H1 (cell line): ENCODE measurements around the gene NONO. TPM values are rescaled to one million over a fixed set of nuclear protein-coding genes. Genes with fewer than 3 reads are reported as not detected.

Experiments
- CTCF ChIA-PET: fragments of 300-600 bp; sonication (Branson Sonifier 250); formaldehyde crosslinking; loops from one replicate; lab custom pipeline; 2021; ENCODE audit not compliant: partially characterized antibody; lab: Charles Lee
- POLR2A ChIA-PET: fragments of 300-600 bp; sonication (Branson Sonifier 250); formaldehyde crosslinking; loops from one replicate; lab custom pipeline; 2021; ENCODE audit warnings: inconsistent platforms; ENCODE audit not compliant: partially characterized antibody; lab: Charles Lee
- DNase-seq, 2 experiments: peaks; one replicate each; pipeline versions ENCODE4 v3.0.0 to v3.0.0-alpha.2; 2010 to 2022; ENCODE audit warnings: low spot score in 2 of 2, low read depth in 1 of 2, mixed read lengths in 1 of 2
- FAIRE-seq: peaks from 2 replicates; lab custom pipeline; 2011; peaks lifted over from hg19 to GRCh38; lab: Jason Lieb, UNC
- H2AFZ ChIP-seq: 2 replicates; pipeline ENCODE4 v1.8.1; 2012; ENCODE audit warnings: low read length, inconsistent platforms
- H2AK5ac ChIP-seq: 2 replicates; pipeline ENCODE4 v1.6.1; 2013; ENCODE audit warnings: low read depth, low read length
- H2BK120ac ChIP-seq: replicated peaks from 2 replicates; pipeline ENCODE3; 2013; ENCODE audit warnings: low read depth, low read length, inconsistent platforms
- H2BK12ac ChIP-seq: 2 replicates; pipeline ENCODE4 v1.6.1; 2013; ENCODE audit warnings: low read depth, low read length
- H2BK15ac ChIP-seq: 2 replicates; pipeline ENCODE4 v1.6.1; 2013; ENCODE audit warnings: low read length
- H2BK20ac ChIP-seq: 2 replicates; pipeline ENCODE4 v1.6.1; 2013; ENCODE audit warnings: low read length
- H2BK5ac ChIP-seq: 2 replicates; pipeline ENCODE4 v1.6.1; 2013; ENCODE audit warnings: low read depth, low read length
- H3K14ac ChIP-seq: 2 replicates; pipeline ENCODE4 v1.6.1; 2013; ENCODE audit warnings: inconsistent platforms; ENCODE audit not compliant: insufficient read length
- H3K18ac ChIP-seq: 2 replicates; pipeline ENCODE4 v1.6.1; 2013; ENCODE audit warnings: low read length; ENCODE audit errors: extremely low read depth
- H3K23ac ChIP-seq: 2 replicates; pipeline ENCODE4 v1.6.1; 2013; ENCODE audit warnings: inconsistent platforms; ENCODE audit not compliant: insufficient read length
- H3K23me2 ChIP-seq: 2 replicates; pipeline ENCODE4 v1.6.1; 2013; ENCODE audit warnings: low read depth, low read length
- H3K27ac ChIP-seq: 2 replicates; pipeline ENCODE4 v1.6.1; 2011; ENCODE audit warnings: low read depth, low read length, inconsistent platforms
- H3K27me3 ChIP-seq, 4 experiments: replicated peaks in 1 of 4; 1 replicate in 1 of 4; 2 replicates in 3 of 4; pipeline versions ENCODE4 v1.6.1 to v1.8.1; 2011 to 2013; ENCODE audit warnings: low read length in 3 of 4, mild to moderate bottlenecking in 3 of 4, inconsistent platforms in 2 of 4, mixed read lengths in 2 of 4, moderate library complexity in 1 of 4; ENCODE audit not compliant: control insufficient read depth in 3 of 4, insufficient read depth in 3 of 4; ENCODE audit errors: extremely low read depth in 1 of 4
- H3K36me3 ChIP-seq, 4 experiments: 2 replicates each; pipeline versions ENCODE4 v1.6.1 to v1.8.1; 2011 to 2013; ENCODE audit warnings: mild to moderate bottlenecking in 4 of 4, low read length in 3 of 4, moderate library complexity in 2 of 4, control low read depth in 1 of 4, inconsistent platforms in 1 of 4; ENCODE audit not compliant: insufficient read depth in 4 of 4, control insufficient read depth in 2 of 4
- H3K4ac ChIP-seq: replicated peaks from 2 replicates; pipeline ENCODE3; 2013; ENCODE audit warnings: low read length, low read depth, mixed read lengths, inconsistent platforms; ENCODE audit not compliant: insufficient read length
- H3K4me1 ChIP-seq, 4 experiments: replicated peaks in 1 of 4; 1 replicate in 1 of 4; 2 replicates in 3 of 4; pipeline versions ENCODE4 v1.6.1 to v1.8.1; 2011 to 2013; ENCODE audit warnings: low read length in 3 of 4, inconsistent platforms in 2 of 4, mixed read lengths in 1 of 4; ENCODE audit not compliant: insufficient read depth in 4 of 4, control insufficient read depth in 3 of 4
- H3K4me2 ChIP-seq, 2 experiments: 2 replicates each; pipeline versions ENCODE4 v1.6.1 to v1.8.1; 2011 to 2013; ENCODE audit warnings: low read depth in 2 of 2, low read length in 2 of 2, control low read depth in 1 of 2, inconsistent platforms in 1 of 2, mild to moderate bottlenecking in 1 of 2; ENCODE audit not compliant: insufficient read depth in 1 of 2
- H3K4me3 ChIP-seq, 4 experiments: fragments of 200-600, 300-600 bp in 1 of 4; sonication (generic), shearing (Covaris generic), sonication (Bioruptor Twin) in 1 of 4; 2 replicates each; pipeline versions ENCODE4 v1.5.1 to v1.8.1; 2011 to 2016; ENCODE audit warnings: low read length in 4 of 4, low read depth in 3 of 4, control low read depth in 2 of 4, inconsistent platforms in 2 of 4, mild to moderate bottlenecking in 2 of 4, mixed read lengths in 1 of 4, moderate library complexity in 1 of 4; ENCODE audit not compliant: insufficient read depth in 2 of 4; ENCODE audit errors: extremely low read depth in 1 of 4
- H3K56ac ChIP-seq: replicated peaks from 2 replicates; pipeline ENCODE3; 2013; ENCODE audit warnings: low read depth, mild to moderate bottlenecking, mixed read lengths, low read length, inconsistent platforms; ENCODE audit not compliant: insufficient read length
- H3K79me1 ChIP-seq: 2 replicates; pipeline ENCODE4 v1.6.1; 2013; ENCODE audit warnings: low read depth, low read length, control low read depth
- H3K79me2 ChIP-seq, 2 experiments: 2 replicates each; pipeline versions ENCODE4 v1.6.1 to v1.8.1; 2012 to 2013; ENCODE audit warnings: low read length in 2 of 2, mild to moderate bottlenecking in 2 of 2, inconsistent platforms in 1 of 2; ENCODE audit not compliant: insufficient read depth in 2 of 2, control insufficient read depth in 1 of 2
- H3K9ac ChIP-seq, 4 experiments: replicated peaks in 1 of 4; 1 replicate in 1 of 4; 2 replicates in 3 of 4; pipeline versions ENCODE4 v1.6.1 to v1.8.1; 2011 to 2013; ENCODE audit warnings: low read depth in 3 of 4, low read length in 3 of 4, control low read depth in 2 of 4, mild to moderate bottlenecking in 2 of 4, moderate library complexity in 2 of 4, inconsistent platforms in 1 of 4; ENCODE audit errors: extremely low read depth in 1 of 4
- H3K9me3 ChIP-seq, 2 experiments: 2 replicates each; pipeline versions ENCODE4 v1.6.1 to v1.8.1; 2012 to 2013; ENCODE audit warnings: mild to moderate bottlenecking in 2 of 2, moderate library complexity in 2 of 2, control low read depth in 1 of 2, inconsistent platforms in 1 of 2, low read depth in 1 of 2, low read length in 1 of 2, mixed read lengths in 1 of 2; ENCODE audit not compliant: insufficient read depth in 2 of 2
- H4K20me1 ChIP-seq, 2 experiments: replicated peaks in 1 of 2; 2 replicates each; pipeline versions ENCODE3 to v1.8.1; 2011 to 2013; ENCODE audit warnings: inconsistent platforms in 2 of 2, low read length in 2 of 2, mild to moderate bottlenecking in 1 of 2; ENCODE audit not compliant: insufficient read depth in 2 of 2, control insufficient read depth in 1 of 2
- H4K5ac ChIP-seq: 2 replicates; pipeline ENCODE4 v1.6.1; 2013; ENCODE audit warnings: low read length, low read depth, mixed read lengths, inconsistent platforms; ENCODE audit not compliant: insufficient read length
- H4K8ac ChIP-seq: 2 replicates; pipeline ENCODE4 v1.8.0; 2013; ENCODE audit warnings: mild to moderate bottlenecking, moderate library complexity, low read length, inconsistent platforms; ENCODE audit not compliant: insufficient read depth; ENCODE audit errors: extremely low read depth
- H4K91ac ChIP-seq: replicated peaks from 2 replicates; pipeline ENCODE3; 2013; ENCODE audit warnings: low read length, mixed read lengths, inconsistent platforms; ENCODE audit not compliant: insufficient read length
- CHD2 ChIP-seq: IDR thresholded peaks from 2 replicates; pipeline ENCODE4 v1.6.1; 2012; ENCODE audit warnings: low read length, improper control_type of control experiment
- CREB1 ChIP-seq: IDR thresholded peaks from 2 replicates; pipeline ENCODE4 v1.6.1; 2012; ENCODE audit warnings: inconsistent platforms
- EZH2 ChIP-seq: fragments of 200-600 bp; sonication (generic); IDR thresholded peaks from 2 replicates; pipeline ENCODE4 v1.7.1; 2012; ENCODE audit warnings: low read depth, mild to moderate bottlenecking, moderate library complexity, low read length, inconsistent platforms; ENCODE audit not compliant: severe bottlenecking
- GABPA ChIP-seq: IDR thresholded peaks from 2 replicates; pipeline ENCODE4 v1.6.1; 2011; ENCODE audit warnings: mild to moderate bottlenecking, low read length, moderate library complexity, borderline replicate concordance; ENCODE audit not compliant: insufficient read depth
- KDM1A ChIP-seq: fragments of 200-600, 300-600 bp; sonication (generic); IDR thresholded peaks from 2 replicates; pipeline ENCODE4 v1.7.1; 2016; ENCODE audit warnings: mild to moderate bottlenecking, low read length, borderline replicate concordance
- KDM5A ChIP-seq: fragments of 200-600 bp; IDR thresholded peaks from 2 replicates; pipeline ENCODE4 v1.7.1; 2012; ENCODE audit warnings: mild to moderate bottlenecking, low read length, inconsistent platforms, mixed read lengths
- POLR2A ChIP-seq, 2 experiments: IDR thresholded peaks; 1 replicate in 1 of 2; 2 replicates in 1 of 2; pipeline ENCODE4 v1.6.1; 2011; ENCODE audit warnings: low read depth in 2 of 2, low read length in 2 of 2, mild to moderate bottlenecking in 2 of 2; ENCODE audit errors: control extremely low read depth in 1 of 2
- RFX5 ChIP-seq: IDR thresholded peaks from 2 replicates; pipeline ENCODE4 v1.6.1; 2011; ENCODE audit warnings: low read depth, low read length, improper control_type of control experiment, borderline replicate concordance
- RNF2 ChIP-seq: fragments of 200-900, 300-1000 bp; sonication (generic); IDR thresholded peaks from 2 replicates; pipeline ENCODE4 v1.7.1; 2016; ENCODE audit warnings: borderline replicate concordance, low read depth, mild to moderate bottlenecking, antibody characterized with exemption, low read length; ENCODE audit not compliant: poor library complexity, severe bottlenecking; ENCODE audit errors: missing control alignments
- SP1 ChIP-seq: IDR thresholded peaks from 2 replicates; pipeline ENCODE4 v1.6.1; 2011; ENCODE audit warnings: low read depth, low read length
- YY1 ChIP-seq: IDR thresholded peaks from 2 replicates; pipeline ENCODE4 v1.6.1; 2011; ENCODE audit warnings: low read depth, mild to moderate bottlenecking, low read length
- WGBS, 2 experiments: shearing (Covaris generic) in 1 of 2; methylation state at CpG; one replicate each; pipeline versions ENCODE4 v1.1.6 to v1.1.7; 2013 to 2015; ENCODE audit warnings: low lambda C conversion rate in 2 of 2, mixed read lengths in 2 of 2, inconsistent platforms in 1 of 2, low coverage in 1 of 2, missing lambda C conversion rate in 1 of 2; ENCODE audit not compliant: insufficient replicate concordance in 2 of 2, insufficient coverage in 1 of 2, insufficient read length in 1 of 2; ENCODE audit errors: extremely low coverage in 1 of 2, missing lambda C conversion rate in 1 of 2; 5-methylcytosine and 5-hydroxymethylcytosine counted together
- polyA plus RNA-seq, 7 experiments: library from polyadenylated mRNA; depleted of rRNA in 3 of 7; stranded (reverse) in 5 of 7; unstranded in 2 of 7; fragments of >200 nt in 5 of 7; fragments of 200-250 nt in 2 of 7; gene quantifications; 1 replicate in 5 of 7; 2 replicates in 1 of 7; 4 replicates in 1 of 7; pipeline versions ENCODE4 v1.2.1 to v1.2.3, GENCODE V29; 2011 to 2013; ENCODE audit warnings: missing spikeins in 2 of 7, mixed read lengths in 2 of 7
- total RNA-seq: library from RNA; stranded (reverse); fragmentation: NEBNext Ultra II Directional; extraction: Animal tissue kit (Norgen Biotek cat#: 25700); gene quantifications from 2 replicates; pipeline ENCODE4 v1.2.1, GENCODE V29; 2021
- TF ChIP-seq, protein P1 (sequence below): IDR thresholded peaks from 2 replicates; pipeline ENCODE4 v1.6.1; 2012; ENCODE audit warnings: inconsistent platforms
- TF ChIP-seq, protein P2 (sequence below): IDR thresholded peaks from 2 replicates; pipeline ENCODE4 v1.6.1; 2011; ENCODE audit warnings: low read depth, mild to moderate bottlenecking, low read length; ENCODE audit not compliant: insufficient read depth

Gene NONO
- total and polyA plus RNA-seq, 2 of the 8 experiments (the other 6 are each of a cell fraction or from before 2014, with no cell fraction given): 641 to 728 TPM

DNA sequence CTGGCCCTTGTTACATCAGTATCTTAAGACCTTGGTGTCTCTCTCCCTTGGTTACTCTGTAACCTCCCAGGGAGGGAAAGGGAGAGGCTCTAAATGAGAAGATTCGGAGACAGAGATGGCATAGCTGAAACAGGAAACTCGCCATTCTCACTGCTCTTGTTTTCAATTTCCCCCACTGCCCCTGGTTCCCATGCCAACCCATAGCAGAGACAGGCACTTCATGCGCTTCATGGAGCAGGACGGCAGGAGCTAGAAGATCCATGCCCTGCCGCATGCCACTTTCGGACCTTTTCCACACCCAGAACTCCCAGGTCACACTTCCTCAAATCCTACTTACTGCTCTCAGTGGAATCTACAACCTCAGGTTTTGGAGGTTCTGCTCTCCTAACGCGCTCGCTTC, 32.6 kb upstream of the NONO start:
- no peak overlapping the region for H3K56ac ChIP-seq
- CTCF ChIA-PET: no interaction called here
- no peaks in the 10 kb centered on the region for H3K9me3 ChIP-seq
- H4K5ac ChIP-seq: no peak overlapping the region
- H3K4me1 ChIP-seq: peaks cover 0 to 5% (median 3%) of the 10 kb centered on the region in 4 experiments; a peak in 4 of 7 replicates
- no peak overlapping the region for H2BK20ac ChIP-seq
- H4K91ac ChIP-seq: no peak overlapping the region
- H3K79me1 ChIP-seq: no peaks in the 10 kb centered on the region; the same call in 1 of the 2 replicates
- no peak overlapping the region for H3K18ac ChIP-seq
- H3K79me2 ChIP-seq: peaks cover 0 to 26% of the 10 kb centered on the region in 2 experiments; a peak in 2 of 4 replicates
- no peak overlapping the region for H2AFZ ChIP-seq
- no peaks in the 10 kb centered on the region for H3K27me3 ChIP-seq
- H2BK120ac ChIP-seq: no peak overlapping the region
- H2BK12ac ChIP-seq: no peak overlapping the region
- no peak overlapping the region for H2AK5ac ChIP-seq
- peak overlapping the region in 1 of 4 experiments; percentile 99; a peak in 1 of 8 replicates for H3K4me3 ChIP-seq
- no peak overlapping the region for H4K8ac ChIP-seq
- peak overlapping the region in 1 of 2 experiments; percentile 89; a peak in 1 of 4 replicates for H3K4me2 ChIP-seq
- 95% methylated on average over 4 of the region's 9 CpGs; no CpG with 5 or more reads in 1 of the 2 experiments for WGBS, 2 experiments
- H3K36me3 ChIP-seq: peaks cover 9 to 50% (median 34%) of the 10 kb centered on the region in 4 experiments
- peaks cover 0 to 1% of the 10 kb centered on the region in 2 experiments for H4K20me1 ChIP-seq
- no peak for FAIRE-seq
- H2BK15ac ChIP-seq: no peak overlapping the region
- H3K9ac ChIP-seq: no peak overlapping the region
- POLR2A ChIA-PET: interaction anchor here (0.9 to 4.6 kb wide), 4 partner anchors 11 to 67 kb away, joined by 3 to 20 read pairs (median 4); partner anchors contain the start of gene NONO
- H3K14ac ChIP-seq: no peak overlapping the region
- peaks cover 6% of the 10 kb centered on the region; the same call in 1 of the 2 replicates for H3K23me2 ChIP-seq
- no peak overlapping the region for H2BK5ac ChIP-seq
- DNase-seq: no peak
- no peak overlapping the region for H3K27ac ChIP-seq
- no peak overlapping the region for H3K23ac ChIP-seq
- no peak overlapping the region for H3K4ac ChIP-seq
- TF ChIP-seq RNF2: no peak
- TF ChIP-seq EZH2: no peak
- no peak for TF ChIP-seq CREB1
- TF ChIP-seq GABPA: no peak
- TF ChIP-seq, protein P1, sequence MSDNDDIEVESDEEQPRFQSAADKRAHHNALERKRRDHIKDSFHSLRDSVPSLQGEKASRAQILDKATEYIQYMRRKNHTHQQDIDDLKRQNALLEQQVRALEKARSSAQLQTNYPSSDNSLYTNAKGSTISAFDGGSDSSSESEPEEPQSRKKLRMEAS: no peak
- TF ChIP-seq YY1: no peak
- TF ChIP-seq, protein P2, sequence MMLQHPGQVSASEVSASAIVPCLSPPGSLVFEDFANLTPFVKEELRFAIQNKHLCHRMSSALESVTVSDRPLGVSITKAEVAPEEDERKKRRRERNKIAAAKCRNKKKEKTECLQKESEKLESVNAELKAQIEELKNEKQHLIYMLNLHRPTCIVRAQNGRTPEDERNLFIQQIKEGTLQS: no peak
- no peak for TF ChIP-seq KDM5A
- no peak for TF ChIP-seq KDM1A
- TF ChIP-seq POLR2A (IDR thresholded peaks at IDR 0.05; ENCODE audit: control extremely low read depth in 1 of 2, low read depth in 2 of 2, low read length in 2 of 2): no peak
- no peak for TF ChIP-seq SP1
- no peak for TF ChIP-seq RFX5
- TF ChIP-seq CHD2: no peak
